B cell (primary cell): ENCODE data around the gene TNXB.

Experiments used
- CTCF ChIP-seq: fragments of 200-600 bp; IDR thresholded peaks from one replicate; pipeline ENCODE4 v1.8.0; 2022; ENCODE audit warnings: antibody characterized with exemption, mild to moderate bottlenecking
- EZH2 ChIP-seq: IDR thresholded peaks from 2 replicates; pipeline ENCODE4 v1.6.1; 2012; ENCODE audit warnings: borderline replicate concordance, low read depth, mild to moderate bottlenecking, moderate library complexity, low read length; ENCODE audit not compliant: insufficient read depth, poor library complexity, severe bottlenecking

GRCh38 chr6:32131439-32131948 lies 22.4 kb upstream of the TNXB start:
- TF ChIP-seq EZH2 (no peak), CTCF (no peak)
